ENCODE results near the gene LBHD1. TPM values are rescaled to one million over a fixed set of nuclear protein-coding genes. Genes with fewer than 3 reads are reported as not detected.
A peak's percentile ranks its signal among the peaks of the same experiment; 100 is the strongest.
"Not testable (repeated sequence)": the region's sequence is repeated elsewhere in the genome, so short reads cannot be mapped to it uniquely, and the experiment has no call there.

LBHD1 gene
- total RNA-seq, result 0.94 TPM

DNA sequence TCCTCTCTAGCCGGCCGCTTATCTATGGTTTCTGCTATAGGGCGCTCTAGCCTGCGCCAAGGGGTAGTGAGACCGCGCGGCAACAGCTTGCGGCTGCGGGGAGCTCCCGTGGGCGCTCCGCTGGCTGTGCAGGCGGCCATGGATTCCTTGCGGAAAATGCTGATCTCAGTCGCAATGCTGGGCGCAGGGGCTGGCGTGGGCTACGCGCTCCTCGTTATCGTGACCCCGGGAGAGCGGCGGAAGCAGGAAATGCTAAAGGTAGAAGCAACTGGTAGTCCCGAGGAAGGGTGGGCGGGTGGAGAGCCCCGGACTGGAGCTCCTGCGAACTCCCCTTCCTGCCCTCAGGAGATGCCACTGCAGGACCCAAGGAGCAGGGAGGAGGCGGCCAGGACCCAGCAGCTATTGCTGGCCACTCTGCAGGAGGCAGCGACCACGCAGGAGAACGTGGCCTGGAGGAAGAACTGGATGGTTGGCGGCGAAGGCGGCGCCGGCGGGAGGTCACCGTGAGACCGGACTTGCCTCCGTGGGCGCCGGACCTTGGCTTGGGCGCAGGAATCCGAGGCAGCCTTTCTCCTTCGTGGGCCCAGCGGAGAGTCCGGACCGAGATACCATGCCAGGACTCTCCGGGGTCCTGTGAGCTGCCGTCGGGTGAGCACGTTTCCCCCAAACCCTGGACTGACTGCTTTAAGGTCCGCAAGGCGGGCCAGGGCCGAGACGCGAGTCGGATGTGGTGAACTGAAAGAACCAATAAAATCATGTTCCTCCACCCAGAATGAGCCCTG, at the start of gene LBHD1, which contains the start of gene UQCC3:
Gene LBHD1 (minus strand): TSS at position 660 of the 782 bp plus-strand sequence. CDS start 2,236 bp downstream, outside the sequence.
Gene UQCC3 (plus strand): TSS at position 66 of the 782 bp plus-strand sequence. CDS start 73 bp downstream, at position 139.
- DNase-seq, result peak; percentile 82

DNA sequence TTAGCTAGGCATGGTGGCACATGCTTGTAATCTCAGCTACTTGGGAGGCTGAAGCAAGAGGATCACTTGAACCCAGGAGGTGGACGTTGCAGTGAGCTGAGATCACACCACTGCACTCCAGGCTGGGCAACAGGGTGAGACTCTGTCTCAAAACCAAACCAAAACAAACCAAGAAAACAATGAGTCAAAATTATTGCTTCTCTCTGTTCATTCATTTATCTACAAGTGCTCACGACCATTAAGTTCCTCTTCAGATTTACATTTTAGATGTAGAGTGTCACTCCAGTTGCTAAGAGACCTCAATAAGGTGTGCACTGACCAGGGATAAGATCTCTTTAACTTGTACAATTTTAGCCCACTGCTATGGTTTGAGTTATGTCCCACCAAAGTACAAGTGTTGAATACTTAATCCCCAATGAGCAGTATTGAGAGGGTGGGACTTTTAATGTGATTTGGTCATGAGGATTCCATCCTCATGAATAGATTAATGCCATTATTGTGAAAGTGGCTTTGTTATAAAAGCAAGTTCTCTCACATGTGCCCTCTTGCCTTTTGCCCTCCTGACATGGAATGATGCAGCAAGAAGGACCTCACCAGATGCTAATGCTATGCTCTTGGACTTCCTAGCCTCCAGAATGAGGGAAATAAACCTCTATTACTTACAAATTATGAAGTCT, 47.4 kb upstream of the LBHD1 start:
- no peak for DNase-seq

DNA sequence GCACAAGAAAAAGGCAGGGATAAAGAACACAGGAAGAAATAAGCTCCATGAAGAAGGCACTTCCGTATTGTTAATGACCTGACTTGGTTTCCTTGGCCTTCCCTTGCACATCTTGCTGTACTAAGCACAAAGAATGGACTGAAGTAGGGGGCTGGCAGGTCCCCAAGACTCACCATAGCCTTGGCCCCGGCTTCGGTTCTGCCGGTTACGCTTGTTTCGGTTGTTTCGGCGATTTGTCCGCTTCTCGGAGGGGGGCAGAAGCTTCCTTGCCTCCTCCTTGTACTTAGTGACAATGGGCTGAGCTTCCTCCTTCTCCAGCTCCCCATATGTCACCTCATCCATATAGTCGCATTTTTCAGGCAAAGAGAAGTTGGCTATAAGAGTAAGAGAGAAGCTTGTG, 44.7 kb upstream of the LBHD1 start:
- DNase-seq, result no peak

DNA sequence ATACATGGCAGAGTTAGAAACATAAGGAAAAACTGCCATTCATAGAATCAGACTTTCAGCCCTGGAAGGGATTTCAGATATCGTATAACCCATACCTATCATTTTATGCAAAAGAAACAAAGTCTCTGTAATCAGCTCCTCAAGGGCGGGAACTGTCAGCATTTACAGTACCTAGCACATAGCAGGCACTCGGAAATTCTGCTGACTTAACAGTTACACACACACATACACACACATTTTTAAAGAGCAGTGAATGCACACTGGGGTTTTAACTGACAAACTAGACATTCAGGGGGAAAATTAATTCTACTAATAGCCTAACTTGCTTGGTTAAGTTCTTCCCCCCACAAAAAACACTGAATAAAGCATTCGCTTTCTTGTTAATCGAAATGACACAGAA, 44.1 kb upstream of the LBHD1 start:
- no peak for DNase-seq

DNA sequence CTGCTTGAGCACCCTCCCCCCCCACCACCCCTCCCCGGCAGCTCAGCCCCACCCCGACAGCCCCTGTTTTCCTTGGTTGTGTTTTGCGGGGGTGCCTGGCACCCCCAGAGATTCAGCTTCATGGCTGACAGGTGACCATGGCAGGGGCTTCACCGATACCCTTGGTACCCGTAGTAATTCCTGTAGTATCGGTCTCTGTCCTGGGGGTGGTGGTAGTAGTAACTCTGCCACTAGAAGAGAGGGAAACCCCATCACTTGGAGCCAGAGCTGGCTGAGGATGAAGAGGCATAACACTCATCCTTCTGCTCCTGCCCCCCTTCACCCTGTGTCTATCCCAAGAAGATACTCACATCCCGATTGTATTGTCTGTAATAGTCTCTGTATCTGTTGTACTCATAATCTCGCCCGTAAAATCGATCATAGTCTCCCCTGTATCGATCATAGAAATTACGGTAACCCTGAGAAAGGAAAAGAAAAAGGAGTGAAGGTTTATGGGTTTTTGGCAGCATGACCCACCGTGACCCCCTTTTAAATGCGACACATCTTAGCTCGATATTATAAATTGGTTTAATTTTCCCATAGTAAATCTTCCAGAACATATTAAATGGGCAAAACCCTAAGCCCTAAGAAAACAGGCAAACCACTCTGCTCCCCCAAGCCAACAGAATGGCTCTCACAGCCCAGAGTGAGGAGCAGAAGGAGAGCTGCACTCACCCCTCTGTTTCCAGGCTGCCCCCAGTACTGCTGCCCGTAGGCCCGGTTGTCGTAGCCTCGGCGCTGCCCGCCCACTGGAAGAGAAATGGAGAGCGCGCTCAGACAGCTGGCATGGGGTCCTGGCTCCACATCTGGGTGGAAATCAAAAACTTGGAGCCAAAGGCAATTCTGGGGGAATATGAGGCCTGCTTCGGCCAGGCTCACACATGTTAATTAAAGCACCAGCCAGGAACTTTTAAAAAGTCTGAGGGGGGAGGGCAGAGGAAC, 43.4 kb upstream of the LBHD1 start:
- DNase-seq, result no peak

DNA sequence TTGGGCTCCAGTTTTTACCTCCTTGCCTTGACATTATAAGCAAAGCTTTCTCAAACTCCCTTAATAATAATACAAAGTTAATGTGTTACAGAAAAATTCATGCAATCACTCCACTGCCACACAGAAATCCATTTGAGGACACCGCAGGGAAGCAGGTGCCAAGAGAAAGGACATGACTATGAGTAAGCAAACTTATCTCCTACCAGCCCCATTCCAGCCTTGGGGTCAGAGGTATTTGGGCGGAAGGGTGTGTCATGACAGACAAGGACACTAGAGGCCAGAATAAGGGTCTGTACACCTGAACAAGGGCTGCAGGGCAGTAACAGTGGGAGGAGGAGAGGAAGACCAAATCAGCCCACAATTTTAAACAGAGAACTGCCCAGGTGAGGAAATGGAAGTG, 41.3 kb upstream of the LBHD1 start:
- no peak for DNase-seq

DNA sequence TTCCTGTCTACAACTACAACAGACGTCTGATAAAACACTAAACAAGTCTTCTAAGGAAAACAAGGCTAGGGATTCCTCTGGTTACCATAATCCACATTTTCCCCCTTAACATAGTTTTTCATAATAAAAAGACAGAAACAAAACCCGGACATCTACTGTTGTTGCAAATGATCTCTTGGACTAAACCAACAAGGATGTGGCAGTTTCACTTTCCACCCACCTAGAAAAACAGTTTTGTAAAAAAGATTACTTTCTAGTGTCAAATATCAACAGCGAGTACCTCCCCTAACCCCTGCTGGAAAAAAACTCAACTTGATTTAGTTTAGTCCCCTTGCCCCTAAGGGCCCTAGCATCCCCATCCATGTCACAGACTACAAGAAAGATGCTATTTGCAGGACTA, 40.8 kb upstream of the LBHD1 start:
- no peak for DNase-seq

DNA sequence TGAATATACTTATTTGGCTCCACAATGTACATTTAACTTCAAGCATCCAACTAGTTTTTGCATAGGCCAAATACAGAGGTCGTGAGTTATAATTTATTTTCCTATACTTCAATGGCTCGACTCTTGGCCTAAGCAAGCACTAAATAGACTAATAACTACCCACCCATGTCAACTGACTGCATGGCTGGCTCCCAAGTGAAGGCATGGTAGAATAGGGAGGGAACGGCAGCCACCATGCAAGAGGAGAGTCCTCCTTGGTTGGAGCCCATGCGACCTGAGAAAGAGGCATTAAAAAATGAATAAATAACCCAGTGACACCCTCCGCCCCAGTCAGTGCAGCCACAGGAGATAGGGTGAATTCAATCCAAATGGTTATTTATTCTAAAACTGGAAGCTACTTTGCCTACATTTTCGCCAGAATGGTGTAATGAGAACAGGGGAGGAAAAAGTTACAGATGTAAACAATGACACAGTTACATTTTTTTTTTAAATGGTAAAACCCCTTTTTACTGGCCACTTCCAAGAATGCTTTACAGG, 40.3 kb upstream of the LBHD1 start:
- DNase-seq, result no peak

DNA sequence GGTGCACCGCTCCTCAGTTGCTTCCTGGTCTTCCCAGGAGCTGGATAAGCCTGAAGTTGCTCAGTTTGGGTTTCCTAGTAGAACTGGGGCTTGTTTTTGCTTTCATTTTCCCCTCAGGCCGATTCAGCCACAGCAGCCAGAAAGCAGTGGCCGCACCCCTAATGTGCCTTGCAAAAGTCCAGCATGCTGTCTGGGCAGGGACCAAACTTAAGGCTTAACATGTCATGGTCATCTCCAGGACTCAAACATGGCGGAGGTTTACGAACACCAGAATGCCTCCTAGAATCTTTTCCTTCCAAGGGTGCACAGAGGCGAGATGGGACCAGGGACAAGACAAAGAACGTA, 37.9 kb upstream of the LBHD1 start:
- DNase-seq, result peak; percentile 33

DNA sequence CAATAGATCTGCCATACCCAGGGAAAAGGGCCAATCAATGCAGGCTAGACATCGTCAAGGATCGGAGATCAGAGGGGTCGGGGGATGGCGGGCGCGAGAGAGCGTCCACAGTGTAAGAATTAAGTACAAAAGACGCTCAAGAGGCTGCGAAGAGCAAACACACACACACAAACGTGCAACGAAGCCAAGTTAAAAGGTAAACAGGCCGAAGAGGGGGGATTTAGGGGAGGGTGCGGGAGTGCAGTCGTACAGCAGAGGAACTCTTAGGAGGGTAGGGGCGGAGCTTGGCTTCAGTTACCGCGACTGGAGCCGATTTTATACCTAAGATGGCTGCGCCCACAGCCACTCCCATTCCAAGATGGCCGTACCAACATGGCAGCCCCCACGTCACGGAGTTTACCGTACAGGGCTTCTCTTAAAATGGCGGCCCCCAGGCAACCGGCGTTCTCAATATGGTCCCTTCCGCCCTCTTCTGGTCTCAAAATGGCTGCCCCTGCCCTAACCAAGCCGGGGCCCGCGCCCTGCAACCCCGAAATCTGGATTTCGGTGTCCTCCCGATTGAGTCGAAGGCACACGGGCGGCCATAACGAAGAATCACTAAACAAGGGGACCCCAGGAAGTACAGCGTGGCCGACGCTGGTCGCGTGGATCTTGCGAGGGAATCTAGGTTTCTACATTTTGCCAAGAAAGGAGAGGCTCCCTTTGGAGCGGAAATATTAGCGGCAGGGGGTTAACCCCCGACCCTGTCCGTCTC, 37.4 kb upstream of the LBHD1 start:
- DNase-seq, result peak; percentile 93

DNA sequence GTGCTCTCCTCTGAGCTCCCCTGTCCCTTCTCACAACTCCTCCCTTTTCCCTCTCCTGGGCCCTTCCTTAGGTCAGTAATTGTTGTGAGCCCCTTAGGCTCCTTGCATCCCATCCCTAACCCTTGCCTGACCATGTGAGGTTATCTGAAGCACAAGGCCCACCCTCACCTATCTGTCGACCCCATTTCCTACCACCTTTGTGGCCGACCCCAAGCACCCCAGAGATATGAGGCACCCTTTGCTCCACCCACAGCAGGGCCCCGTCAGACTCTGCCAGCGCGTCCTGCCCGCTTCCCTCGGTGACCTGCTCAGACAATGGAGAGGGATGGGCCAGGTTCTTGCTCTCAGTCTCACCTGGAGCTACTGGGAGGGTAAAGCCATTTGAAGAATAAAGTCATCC, 36.7 kb upstream of the LBHD1 start:
- no peak for DNase-seq

DNA sequence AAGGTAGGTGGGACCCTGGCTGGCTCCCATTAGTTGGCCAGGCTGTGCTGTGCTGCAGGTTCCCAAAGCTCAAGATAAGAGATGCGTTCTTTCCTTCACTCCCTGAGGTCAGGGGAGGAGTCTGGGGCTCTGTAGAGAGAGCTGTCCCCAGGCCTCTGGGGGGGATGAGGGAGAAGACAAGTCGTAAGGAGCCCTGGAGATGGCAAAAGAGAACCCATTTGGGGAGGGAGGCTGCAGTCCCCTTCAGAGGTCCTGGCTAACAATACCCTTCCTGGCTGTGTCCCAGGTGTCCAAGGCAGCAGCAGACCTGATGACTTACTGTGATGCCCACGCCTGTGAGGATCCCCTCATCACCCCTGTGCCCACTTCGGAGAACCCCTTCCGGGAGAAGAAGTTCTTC, 36.3 kb upstream of the LBHD1 start:
- no peak for DNase-seq

DNA sequence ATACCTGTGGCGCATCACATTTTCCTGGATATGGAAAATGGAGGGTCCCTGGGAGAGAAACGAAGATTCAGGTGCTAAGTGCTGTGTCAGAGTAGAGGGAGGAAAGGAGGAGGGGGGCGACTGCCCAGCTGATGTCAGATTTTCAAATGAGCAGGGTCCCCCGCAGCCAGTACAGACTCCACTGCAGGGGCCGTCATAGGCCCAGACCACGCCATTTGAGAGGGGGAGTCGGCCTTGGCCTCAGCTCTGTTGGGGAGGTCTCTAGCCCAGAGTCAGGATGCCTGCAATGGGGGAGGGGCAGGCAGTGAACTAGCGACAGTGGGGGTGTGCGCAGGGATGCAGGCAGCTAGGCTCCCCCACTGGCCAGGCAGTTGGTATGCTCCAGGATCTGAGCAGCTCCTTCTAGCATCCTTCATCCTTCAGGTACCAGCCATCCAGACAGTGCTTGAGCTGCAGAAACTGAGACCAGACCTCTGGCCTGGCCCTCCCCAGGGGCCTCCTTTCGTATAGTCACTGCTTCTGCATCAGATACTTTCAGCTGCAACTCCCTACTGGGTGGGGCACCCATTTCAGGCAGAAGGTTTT, 35.3 kb upstream of the LBHD1 start, which contains the start of the genes BSCL2 and GNG3:
Gene BSCL2 (minus strand): TSS at position 148 of the 585 bp plus-strand sequence. CDS start 229 bp downstream, outside the sequence.
Gene GNG3 (plus strand): TSS at position 400 of the 585 bp plus-strand sequence. CDS start 620 bp downstream, outside the sequence.
- peak; percentile 92 for DNase-seq

DNA sequence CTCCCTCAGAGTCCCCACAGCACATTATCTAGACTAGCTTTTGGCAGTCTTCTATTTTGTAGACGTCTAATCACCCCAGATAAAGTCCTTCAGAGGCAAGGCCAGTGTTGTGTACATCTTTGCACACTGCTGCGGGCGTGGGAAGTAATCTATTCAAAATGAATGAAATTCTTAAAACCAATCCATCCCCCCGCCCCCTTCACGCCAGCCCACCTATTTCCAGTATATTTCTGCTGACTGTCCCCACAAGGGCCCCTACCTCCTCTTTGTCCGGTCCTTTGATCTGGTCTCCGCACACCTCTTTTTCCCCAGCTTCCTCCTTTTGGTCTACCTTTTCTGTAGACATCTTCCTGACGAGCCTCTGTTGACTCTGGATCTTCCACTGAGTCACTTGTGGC, 34.8 kb upstream of the LBHD1 start:
- DNase-seq, result no peak

DNA sequence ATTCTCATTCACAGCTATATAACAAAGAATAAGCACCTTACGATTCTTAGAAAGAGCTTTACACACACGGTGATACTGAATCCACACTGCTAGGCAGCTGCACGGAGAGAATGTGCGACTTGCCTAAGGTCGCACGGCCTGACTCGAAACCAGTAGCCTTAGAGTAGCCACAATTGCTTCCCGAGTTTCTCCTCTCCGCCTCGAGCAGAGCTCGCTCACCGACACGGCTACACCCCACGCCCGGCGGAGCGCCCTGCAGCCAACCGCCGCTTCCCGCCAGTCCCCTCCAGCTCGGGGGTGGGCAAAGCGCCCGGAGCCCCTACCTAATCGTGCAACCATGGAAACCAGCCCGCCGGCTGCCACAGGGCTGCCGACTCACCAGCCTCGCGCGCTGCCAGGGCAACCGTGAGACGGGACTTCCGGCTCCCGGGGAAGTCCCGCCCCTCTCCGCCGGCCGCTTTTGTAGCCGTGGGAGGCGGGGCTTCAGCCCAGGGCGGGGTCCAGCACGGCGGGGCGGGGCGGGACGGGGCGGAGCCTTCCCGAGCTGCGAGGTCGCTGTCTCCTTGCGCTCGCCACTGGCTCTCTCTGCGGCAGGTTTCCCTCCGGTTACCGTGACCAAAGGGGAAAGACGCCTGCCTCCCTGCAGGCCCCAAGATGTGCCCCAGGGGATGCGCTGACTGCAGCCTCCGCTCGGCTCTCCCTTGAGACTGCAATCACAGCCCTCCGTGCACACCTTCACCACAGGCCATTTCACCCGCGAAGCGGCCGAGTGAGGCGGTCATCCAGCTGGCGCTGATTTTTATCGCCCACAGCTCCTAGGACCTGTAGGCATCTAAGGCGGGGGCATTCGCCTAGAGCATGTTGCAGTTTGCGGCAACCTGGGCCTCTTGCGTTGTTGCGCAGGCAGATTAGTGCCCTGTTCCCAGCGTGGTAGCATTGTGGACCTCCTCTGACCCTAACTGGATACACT, 34.1 kb upstream of the LBHD1 start:
- peak; percentile 94 for DNase-seq

DNA sequence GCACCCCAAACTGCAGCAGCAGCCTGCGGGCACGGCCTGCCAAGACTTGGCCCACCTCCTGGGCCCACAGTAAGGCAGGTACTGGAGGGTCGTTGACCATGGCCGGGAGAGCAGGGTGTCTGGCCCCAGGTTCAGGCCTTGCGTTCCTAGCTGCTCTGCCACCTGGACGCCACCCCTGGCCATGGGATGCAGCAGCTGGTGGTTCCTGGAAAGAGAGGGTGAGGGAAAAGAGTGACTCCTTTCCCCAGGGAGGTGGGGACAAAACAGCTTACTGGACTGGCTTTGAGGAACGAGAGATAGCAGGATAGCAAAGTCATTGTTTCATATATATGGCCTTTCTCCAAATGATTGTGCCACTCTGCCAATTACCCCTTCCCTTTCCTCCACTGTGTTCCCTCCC, 33.3 kb upstream of the LBHD1 start:
- no peak for DNase-seq

DNA sequence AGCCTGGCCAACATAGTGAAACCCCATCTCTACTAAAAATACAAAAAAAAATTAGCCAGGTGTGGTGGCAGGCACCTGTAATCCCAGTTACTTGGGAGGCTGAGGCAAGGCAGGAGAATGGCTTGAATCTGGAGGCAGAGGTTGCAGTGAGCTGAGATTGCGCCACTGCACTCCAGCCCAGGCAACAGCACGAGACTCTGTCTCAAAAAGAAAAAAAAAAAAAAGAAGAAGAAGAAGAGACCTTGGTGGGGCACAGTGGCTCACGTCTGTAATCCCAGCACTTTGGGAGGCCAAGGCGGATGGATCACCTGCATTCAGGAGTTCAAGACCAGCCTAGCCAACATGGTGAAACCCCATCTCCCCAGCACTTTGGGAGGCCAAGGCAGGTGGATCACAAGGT, 31.9 kb upstream of the LBHD1 start:
- DNase-seq, result not testable (repeated sequence)

DNA sequence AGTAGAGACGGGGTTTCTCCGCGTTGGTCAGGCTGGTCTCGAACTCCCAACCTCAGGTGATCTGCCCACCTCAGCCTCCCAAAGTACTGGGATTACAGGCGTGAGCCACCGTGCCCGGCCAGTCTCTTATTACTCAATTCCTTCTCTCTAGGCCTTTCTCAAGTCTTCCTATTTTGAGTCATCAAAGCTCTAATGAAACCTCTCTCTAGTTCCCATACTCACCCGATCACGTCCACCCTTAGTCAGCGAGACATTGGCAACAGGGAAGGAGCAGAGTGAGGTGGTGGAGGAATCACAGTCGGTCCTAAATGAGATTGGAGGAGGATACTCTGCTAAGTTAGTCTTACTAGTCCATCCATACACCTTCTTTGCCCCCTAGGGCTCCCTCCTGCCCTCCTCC, 30.2 kb upstream of the LBHD1 start:
- DNase-seq, result no peak

DNA sequence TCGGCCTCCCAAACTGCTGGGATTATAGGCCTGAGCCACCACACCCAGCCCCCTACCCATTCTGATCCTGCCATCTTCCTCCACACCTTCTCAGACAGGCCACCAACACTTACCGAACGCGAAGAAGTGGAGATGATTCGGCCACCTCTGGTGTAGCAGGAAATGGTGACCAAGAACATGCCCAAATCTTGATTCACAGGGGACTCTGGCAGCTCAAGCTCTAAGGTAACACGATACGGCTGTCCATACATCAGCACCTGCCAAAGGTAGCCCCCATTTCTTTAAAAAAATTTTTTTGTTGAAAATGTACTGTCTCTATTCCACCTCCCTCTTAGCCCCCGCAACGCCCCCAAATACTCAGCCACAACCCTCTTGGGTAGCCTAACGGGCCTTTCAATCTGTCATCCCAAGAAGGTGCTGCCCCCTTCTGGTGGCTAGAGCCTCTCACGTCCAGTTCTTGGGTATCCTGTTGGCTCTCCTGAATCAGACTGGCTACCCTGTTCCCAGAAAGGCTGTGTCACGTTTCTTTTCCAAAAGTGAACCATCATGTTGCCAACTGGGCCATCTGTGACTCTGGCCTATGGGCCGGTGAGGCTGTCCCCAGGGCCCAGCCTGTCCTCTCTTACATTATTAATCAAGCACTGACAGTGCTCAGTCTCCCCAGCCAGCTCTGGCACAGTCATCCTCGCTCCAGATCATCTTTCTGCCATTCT, 22.5 kb upstream of the LBHD1 start:
- DNase-seq, result peak; percentile 46
